Measurements from ENCODE around the gene RNF180. TPM values are rescaled to one million over a fixed set of nuclear protein-coding genes. Genes with fewer than 3 reads are reported as not detected.
"Not testable (repeated sequence)": the region's sequence is repeated elsewhere in the genome, so short reads cannot be mapped to it uniquely, and the experiment has no call there.

Gene RNF180
- total RNA-seq, 1 donor from 2014 or later, result 13.0 TPM

- DNase-seq (ENCODE audit: low spot score), result no peak
Observed at GRCh38 chr5:64364426-64364825, 198.8 kb downstream of the RNF180 start.

GRCh38 chr5:64384765-64385164 lies 219.1 kb downstream of the RNF180 start:
- no peak for DNase-seq (ENCODE audit: low spot score)

DNA sequence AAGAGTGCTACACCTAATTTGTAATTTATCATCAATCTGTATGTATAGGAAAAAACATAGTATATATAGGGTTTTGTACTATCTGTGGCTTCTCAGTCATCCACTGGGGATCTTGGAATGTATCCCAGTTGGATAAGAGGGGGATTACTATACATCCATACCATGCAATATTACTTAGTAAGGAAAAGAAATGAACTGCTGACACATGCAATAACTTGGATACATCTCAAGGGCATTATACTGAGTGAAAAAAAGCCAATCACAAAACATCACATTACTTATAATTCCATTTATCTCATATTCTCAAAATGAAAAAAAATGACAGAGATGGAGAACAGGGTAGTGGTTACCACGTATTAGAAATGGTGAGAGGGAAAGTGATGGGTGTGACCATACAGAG lies 231.9 kb downstream of the RNF180 start:
- no peak for DNase-seq (ENCODE audit: low spot score)

DNA sequence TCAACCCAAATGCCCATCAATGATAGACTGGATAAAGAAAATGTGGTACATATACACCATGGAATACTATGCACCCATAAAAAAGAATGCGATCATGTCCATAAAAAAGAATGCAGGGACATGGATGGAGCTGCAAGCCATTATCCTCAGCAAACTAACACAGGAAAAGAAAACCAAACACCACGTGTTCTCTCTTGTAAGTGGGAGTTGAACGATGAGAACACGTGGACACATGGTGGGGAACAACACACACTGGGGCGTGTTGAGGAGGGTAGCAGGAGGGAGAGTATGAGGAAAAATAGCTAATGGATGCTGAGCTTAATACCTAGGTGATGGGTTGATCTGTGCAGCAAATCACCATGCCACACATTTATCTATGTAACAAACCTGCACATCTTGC lies 233.1 kb downstream of the RNF180 start:
- DNase-seq (ENCODE audit: low spot score), result not testable (repeated sequence)

DNA sequence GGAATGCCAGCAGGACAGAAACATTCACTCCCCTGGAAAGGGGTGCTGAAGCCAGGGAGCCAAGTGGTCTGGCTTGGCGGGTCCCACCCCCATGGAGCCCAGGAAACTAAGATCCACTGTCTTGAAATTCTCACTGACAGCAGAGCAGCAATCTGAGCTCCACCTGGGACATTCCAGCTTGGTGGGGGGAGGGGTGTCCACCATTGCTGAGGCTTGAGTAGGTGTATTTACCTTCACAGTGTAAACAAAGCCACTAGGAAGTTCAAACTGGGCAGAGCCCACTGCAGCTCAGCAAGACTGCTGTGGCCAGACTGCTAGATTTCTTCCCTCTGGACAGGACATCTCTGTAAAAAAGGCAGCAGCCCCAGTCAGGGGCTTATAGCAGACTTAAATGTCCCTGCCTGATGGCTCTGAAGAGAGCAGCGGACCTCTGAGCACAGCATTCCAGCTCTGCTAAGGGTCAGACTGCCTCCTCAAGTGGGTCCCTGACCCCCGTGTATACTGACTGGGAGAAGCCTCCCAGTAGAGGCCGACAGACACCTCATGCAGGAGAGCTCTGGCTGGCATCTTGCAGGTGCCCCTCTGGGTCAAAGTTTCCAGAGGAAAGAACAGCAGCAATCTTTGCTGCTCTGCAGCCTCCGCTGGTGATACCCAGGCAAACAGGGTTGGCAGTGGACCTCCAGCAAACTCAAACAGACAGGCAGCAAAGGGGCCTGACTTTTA lies 241.6 kb downstream of the RNF180 start:
- DNase-seq (ENCODE audit: low spot score), result not testable (repeated sequence)

DNA sequence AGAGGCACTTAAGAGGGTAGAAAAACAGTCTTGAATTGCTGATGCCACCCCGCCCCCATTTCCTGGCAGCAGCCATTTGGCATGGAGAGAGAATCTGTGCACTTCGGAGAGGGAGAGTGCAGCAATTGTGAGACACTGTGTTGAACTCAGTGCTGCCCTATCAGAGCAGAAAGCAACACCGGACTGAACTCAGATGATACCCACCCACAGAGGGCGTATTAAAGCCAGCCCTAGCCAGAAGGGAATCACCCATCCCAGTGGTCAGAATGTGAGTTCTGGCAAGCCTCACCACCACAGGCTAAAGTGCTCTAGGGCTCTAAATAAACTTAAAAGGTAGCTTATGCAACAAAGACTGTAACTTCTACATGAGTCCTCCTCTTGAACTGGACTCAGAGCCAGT lies 251.7 kb downstream of the RNF180 start:
- peak; percentile 53 for DNase-seq (ENCODE audit: low spot score)

DNA sequence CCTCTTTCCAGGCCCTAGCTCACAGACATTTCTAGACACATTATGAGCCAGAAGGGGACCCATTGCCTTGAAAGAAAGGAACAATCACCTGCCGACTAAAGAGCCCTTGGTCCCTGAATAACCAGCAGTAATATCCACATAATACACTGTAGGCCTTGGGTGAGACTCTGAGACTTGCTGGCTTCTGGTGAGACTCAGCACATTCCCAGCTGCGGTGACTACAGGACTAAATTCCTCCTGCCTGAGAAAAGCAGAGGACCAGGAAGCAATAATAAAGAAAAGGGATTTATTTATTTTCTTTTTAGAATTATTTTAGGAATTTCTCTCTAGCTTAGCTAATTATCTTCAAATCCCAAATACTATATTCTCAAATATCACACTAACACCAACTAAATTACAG lies 252.4 kb downstream of the RNF180 start:
- no peak for DNase-seq (ENCODE audit: low spot score)

Other genes with a start within 250 kb of the RNF180 start
- not detected for gene HTR1A, start 203.4 kb upstream of the RNF180 start, total RNA-seq

Measured in mesenteric fat pad (tissue), 1 donor.